ENCODE measurements around the gene BLMH. TPM values are rescaled to one million over a fixed set of nuclear protein-coding genes. Genes with fewer than 3 reads are reported as not detected.

Gene BLMH
- polyA plus RNA-seq, 1 of the 3 experiments (the other 2 are of a cell fraction), result 19.4 TPM

- 92% methylated on average over 4 of the region's 4 CpGs for WGBS (ENCODE audit: low lambda C conversion rate)
- H3K4me3 ChIP-seq (ENCODE audit: low read depth in 2 of 2, low read length in 1 of 2), result no peak overlapping the region
- H3K4me2 ChIP-seq, result no peak overlapping the region
- no peaks in the 10 kb centered on the region for H4K20me1 ChIP-seq (ENCODE audit: insufficient read depth)
- ChIA-PET POLR2A (no interaction called here), CTCF (interaction anchor here (0.8 to 2.5 kb wide), 2 partner anchors 18 to 115 kb away, joined by 3 to 7 read pairs; no protein-coding TSS in a partner anchor)
- DNase-seq, result no peak
- H3F3A ChIP-seq (replicated peaks; ENCODE audit: insufficient read depth), result no peaks in the 10 kb centered on the region
- no peak overlapping the region for H2AFZ ChIP-seq (ENCODE audit: low read depth)
- H3K9ac ChIP-seq, result no peak overlapping the region
- no peaks in the 10 kb centered on the region for H3K36me3 ChIP-seq (replicated peaks in 1 of 2; ENCODE audit: control insufficient read depth in 1 of 2, insufficient read depth in 2 of 2, low read length in 1 of 2)
- no peak overlapping the region for H3K27ac ChIP-seq (ENCODE audit: low read depth in 2 of 2, low read length in 1 of 2)
- no peak for TF ChIP-seq RFX5 (IDR thresholded peaks at IDR 0.05; ENCODE audit: low read length)
- TF ChIP-seq GATA2 (CRISPR knock-in tag; IDR thresholded peaks at IDR 0.05), result no peak
- TF ChIP-seq RCOR1 (IDR thresholded peaks at IDR 0.05; ENCODE audit: low read length), result no peak
- TF ChIP-seq, protein P1, sequence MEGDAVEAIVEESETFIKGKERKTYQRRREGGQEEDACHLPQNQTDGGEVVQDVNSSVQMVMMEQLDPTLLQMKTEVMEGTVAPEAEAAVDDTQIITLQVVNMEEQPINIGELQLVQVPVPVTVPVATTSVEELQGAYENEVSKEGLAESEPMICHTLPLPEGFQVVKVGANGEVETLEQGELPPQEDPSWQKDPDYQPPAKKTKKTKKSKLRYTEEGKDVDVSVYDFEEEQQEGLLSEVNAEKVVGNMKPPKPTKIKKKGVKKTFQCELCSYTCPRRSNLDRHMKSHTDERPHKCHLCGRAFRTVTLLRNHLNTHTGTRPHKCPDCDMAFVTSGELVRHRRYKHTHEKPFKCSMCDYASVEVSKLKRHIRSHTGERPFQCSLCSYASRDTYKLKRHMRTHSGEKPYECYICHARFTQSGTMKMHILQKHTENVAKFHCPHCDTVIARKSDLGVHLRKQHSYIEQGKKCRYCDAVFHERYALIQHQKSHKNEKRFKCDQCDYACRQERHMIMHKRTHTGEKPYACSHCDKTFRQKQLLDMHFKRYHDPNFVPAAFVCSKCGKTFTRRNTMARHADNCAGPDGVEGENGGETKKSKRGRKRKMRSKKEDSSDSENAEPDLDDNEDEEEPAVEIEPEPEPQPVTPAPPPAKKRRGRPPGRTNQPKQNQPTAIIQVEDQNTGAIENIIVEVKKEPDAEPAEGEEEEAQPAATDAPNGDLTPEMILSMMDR (IDR thresholded peaks at IDR 0.05), result no peak
- TF ChIP-seq CHD2 (IDR thresholded peaks at IDR 0.05; ENCODE audit: low read length, partially characterized antibody), result no peak
- H3K4me1 ChIP-seq (ENCODE audit: control insufficient read depth in 1 of 2, insufficient read depth in 2 of 2, low read depth in 1 of 2, low read length in 1 of 2), result no peaks in the 10 kb centered on the region
- H3K27me3 ChIP-seq (ENCODE audit: insufficient read depth), result no peaks in the 10 kb centered on the region
- H3K79me2 ChIP-seq (ENCODE audit: insufficient read depth), result no peaks in the 10 kb centered on the region
- H3K9me2 ChIP-seq, result no peaks in the 10 kb centered on the region
- no peaks in the 10 kb centered on the region for H3K9me3 ChIP-seq
Observed at GRCh38 chr17:30219315-30219714, 72.4 kb downstream of the BLMH start.

- H3K9me2 ChIP-seq, result no peaks in the 10 kb centered on the region
- ChIA-PET POLR2A (no interaction called here), CTCF (interaction anchor here (1.3 to 2.5 kb wide), 2 partner anchors 18 to 114 kb away, joined by 4 to 7 read pairs; no protein-coding TSS in a partner anchor)
- DNase-seq, result no peak
- no peak overlapping the region for H3K27ac ChIP-seq (ENCODE audit: low read depth in 2 of 2, low read length in 1 of 2)
- no peak overlapping the region for H2AFZ ChIP-seq (ENCODE audit: low read depth)
- no peaks in the 10 kb centered on the region for H3F3A ChIP-seq (replicated peaks; ENCODE audit: insufficient read depth)
- no peak overlapping the region for H3K9ac ChIP-seq
- no peaks in the 10 kb centered on the region for H3K4me1 ChIP-seq (ENCODE audit: control insufficient read depth in 1 of 2, insufficient read depth in 2 of 2, low read depth in 1 of 2, low read length in 1 of 2)
- no peak overlapping the region for H3K4me2 ChIP-seq
- H3K36me3 ChIP-seq (replicated peaks in 1 of 2; ENCODE audit: control insufficient read depth in 1 of 2, insufficient read depth in 2 of 2, low read length in 1 of 2), result no peaks in the 10 kb centered on the region
- H3K4me3 ChIP-seq (ENCODE audit: low read depth in 2 of 2, low read length in 1 of 2), result no peak overlapping the region
- WGBS (ENCODE audit: low lambda C conversion rate), result 71% methylated on average over 8 of the region's 9 CpGs
- H3K9me3 ChIP-seq, result no peaks in the 10 kb centered on the region
- no peaks in the 10 kb centered on the region for H3K79me2 ChIP-seq (ENCODE audit: insufficient read depth)
- H3K27me3 ChIP-seq (ENCODE audit: insufficient read depth), result no peaks in the 10 kb centered on the region
- H4K20me1 ChIP-seq (ENCODE audit: insufficient read depth), result no peaks in the 10 kb centered on the region
- no peak for TF ChIP-seq TCF12 (IDR thresholded peaks at IDR 0.05)
- TF ChIP-seq, protein P1 (IDR thresholded peaks at IDR 0.05), result no peak
- no peak for TF ChIP-seq USF1 (IDR thresholded peaks at IDR 0.05; ENCODE audit: borderline replicate concordance, low read depth)
- no peak for TF ChIP-seq RAD21 (IDR thresholded peaks at IDR 0.05; ENCODE audit: low read length)
Observed at GRCh38 chr17:30218799-30219198, 72.9 kb downstream of the BLMH start.
